ENCODE results near the gene FLNB. TPM values are rescaled to one million over a fixed set of nuclear protein-coding genes. Genes with fewer than 3 reads are reported as not detected.

Gene FLNB
- total and polyA plus RNA-seq, 2 of the 13 experiments (the other 11 are each of a cell fraction or from before 2014, with no cell fraction given): 106 to 130 TPM

DNA sequence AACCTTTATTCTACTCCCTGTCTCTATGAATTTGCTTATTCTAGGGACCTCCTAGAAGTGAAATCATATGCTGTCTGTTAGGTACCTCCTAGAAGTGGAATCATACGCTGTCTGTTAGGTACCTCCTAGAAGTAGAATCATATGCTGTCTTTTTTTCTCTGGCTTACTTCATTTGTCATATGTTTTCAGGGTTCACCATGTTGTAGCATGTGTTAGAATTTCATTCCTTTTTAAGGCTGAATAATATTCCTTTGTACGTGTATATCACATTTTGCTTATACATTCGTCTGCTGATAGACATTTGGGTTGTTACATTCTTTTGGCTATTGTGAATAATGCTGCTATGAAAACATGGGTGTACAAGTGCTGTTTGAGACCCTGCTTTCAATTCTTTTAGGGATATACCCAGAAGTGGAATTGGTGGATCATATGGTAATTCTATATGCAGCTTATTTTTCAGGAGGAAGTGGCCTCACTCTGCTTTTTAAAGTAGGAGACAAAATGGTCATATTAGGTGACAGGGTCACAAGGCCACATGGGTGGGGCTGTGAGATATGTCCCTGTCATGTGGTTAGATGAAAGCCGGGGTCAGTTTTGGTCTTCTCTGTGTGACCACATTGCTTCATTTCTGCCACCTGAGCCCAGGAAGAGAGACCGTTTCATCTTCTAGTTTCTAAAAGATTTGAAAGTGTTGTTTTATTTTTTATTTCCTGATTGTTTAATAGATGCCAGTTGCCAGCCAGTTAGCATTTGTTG is 76.7 kb downstream of the FLNB start (continued):
- TF ChIP-seq, protein P1, sequence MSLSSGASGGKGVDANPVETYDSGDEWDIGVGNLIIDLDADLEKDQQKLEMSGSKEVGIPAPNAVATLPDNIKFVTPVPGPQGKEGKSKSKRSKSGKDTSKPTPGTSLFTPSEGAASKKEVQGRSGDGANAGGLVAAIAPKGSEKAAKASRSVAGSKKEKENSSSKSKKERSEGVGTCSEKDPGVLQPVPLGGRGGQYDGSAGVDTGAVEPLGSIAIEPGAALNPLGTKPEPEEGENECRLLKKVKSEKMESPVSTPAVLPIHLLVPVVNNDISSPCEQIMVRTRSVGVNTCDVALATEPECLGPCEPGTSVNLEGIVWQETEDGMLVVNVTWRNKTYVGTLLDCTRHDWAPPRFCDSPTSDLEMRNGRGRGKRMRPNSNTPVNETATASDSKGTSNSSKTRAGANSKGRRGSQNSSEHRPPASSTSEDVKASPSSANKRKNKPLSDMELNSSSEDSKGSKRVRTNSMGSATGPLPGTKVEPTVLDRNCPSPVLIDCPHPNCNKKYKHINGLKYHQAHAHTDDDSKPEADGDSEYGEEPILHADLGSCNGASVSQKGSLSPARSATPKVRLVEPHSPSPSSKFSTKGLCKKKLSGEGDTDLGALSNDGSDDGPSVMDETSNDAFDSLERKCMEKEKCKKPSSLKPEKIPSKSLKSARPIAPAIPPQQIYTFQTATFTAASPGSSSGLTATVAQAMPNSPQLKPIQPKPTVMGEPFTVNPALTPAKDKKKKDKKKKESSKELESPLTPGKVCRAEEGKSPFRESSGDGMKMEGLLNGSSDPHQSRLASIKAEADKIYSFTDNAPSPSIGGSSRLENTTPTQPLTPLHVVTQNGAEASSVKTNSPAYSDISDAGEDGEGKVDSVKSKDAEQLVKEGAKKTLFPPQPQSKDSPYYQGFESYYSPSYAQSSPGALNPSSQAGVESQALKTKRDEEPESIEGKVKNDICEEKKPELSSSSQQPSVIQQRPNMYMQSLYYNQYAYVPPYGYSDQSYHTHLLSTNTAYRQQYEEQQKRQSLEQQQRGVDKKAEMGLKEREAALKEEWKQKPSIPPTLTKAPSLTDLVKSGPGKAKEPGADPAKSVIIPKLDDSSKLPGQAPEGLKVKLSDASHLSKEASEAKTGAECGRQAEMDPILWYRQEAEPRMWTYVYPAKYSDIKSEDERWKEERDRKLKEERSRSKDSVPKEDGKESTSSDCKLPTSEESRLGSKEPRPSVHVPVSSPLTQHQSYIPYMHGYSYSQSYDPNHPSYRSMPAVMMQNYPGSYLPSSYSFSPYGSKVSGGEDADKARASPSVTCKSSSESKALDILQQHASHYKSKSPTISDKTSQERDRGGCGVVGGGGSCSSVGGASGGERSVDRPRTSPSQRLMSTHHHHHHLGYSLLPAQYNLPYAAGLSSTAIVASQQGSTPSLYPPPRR (CRISPR knock-in tag; IDR thresholded peaks at IDR 0.05; ENCODE audit: borderline replicate concordance): no peak
- TF ChIP-seq ZNF766 (CRISPR knock-in tag; IDR thresholded peaks at IDR 0.05; ENCODE audit: borderline replicate concordance) (no peak), CREM (IDR thresholded peaks at IDR 0.05) (no peak), CREM (CRISPR knock-in tag; IDR thresholded peaks at IDR 0.05) (no peak), ZFP37 (CRISPR knock-in tag; IDR thresholded peaks at IDR 0.05; ENCODE audit: borderline replicate concordance) (no peak), KDM1A (CRISPR knock-in tag; IDR thresholded peaks at IDR 0.05) (no peak), MLLT10 (CRISPR knock-in tag; IDR thresholded peaks at IDR 0.05) (no peak), NR2F2 (IDR thresholded peaks at IDR 0.05; ENCODE audit: borderline replicate concordance, low read depth) (peak; percentile 61; the same call in 1 of the 2 replicates), TMF1 (CRISPR knock-in tag; IDR thresholded peaks at IDR 0.05; ENCODE audit: low read depth) (no peak), ZBTB38 (CRISPR knock-in tag; IDR thresholded peaks at IDR 0.05) (no peak), ZMYM4 (CRISPR knock-in tag; IDR thresholded peaks at IDR 0.05) (no peak), NR2F1 (CRISPR knock-in tag; IDR thresholded peaks at IDR 0.05) (peak in 1 of 2 experiments; percentile 49; a peak in 2 of 4 replicates), FOXP1 (IDR thresholded peaks at IDR 0.05) (no peak), FOXP1 (CRISPR knock-in tag; IDR thresholded peaks at IDR 0.05) (no peak), NR2C2 (CRISPR knock-in tag; IDR thresholded peaks at IDR 0.05; ENCODE audit: borderline replicate concordance) (no peak)
- TF ChIP-seq, protein P2, sequence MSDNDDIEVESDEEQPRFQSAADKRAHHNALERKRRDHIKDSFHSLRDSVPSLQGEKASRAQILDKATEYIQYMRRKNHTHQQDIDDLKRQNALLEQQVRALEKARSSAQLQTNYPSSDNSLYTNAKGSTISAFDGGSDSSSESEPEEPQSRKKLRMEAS (IDR thresholded peaks at IDR 0.05): 0 out of 2 replicates have a peak, but pooled peaks have one; percentile 23
- TF ChIP-seq, protein P3, sequence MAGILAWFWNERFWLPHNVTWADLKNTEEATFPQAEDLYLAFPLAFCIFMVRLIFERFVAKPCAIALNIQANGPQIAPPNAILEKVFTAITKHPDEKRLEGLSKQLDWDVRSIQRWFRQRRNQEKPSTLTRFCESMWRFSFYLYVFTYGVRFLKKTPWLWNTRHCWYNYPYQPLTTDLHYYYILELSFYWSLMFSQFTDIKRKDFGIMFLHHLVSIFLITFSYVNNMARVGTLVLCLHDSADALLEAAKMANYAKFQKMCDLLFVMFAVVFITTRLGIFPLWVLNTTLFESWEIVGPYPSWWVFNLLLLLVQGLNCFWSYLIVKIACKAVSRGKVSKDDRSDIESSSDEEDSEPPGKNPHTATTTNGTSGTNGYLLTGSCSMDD (CRISPR knock-in tag; IDR thresholded peaks at IDR 0.05): no peak
- TF ChIP-seq, protein P4, sequence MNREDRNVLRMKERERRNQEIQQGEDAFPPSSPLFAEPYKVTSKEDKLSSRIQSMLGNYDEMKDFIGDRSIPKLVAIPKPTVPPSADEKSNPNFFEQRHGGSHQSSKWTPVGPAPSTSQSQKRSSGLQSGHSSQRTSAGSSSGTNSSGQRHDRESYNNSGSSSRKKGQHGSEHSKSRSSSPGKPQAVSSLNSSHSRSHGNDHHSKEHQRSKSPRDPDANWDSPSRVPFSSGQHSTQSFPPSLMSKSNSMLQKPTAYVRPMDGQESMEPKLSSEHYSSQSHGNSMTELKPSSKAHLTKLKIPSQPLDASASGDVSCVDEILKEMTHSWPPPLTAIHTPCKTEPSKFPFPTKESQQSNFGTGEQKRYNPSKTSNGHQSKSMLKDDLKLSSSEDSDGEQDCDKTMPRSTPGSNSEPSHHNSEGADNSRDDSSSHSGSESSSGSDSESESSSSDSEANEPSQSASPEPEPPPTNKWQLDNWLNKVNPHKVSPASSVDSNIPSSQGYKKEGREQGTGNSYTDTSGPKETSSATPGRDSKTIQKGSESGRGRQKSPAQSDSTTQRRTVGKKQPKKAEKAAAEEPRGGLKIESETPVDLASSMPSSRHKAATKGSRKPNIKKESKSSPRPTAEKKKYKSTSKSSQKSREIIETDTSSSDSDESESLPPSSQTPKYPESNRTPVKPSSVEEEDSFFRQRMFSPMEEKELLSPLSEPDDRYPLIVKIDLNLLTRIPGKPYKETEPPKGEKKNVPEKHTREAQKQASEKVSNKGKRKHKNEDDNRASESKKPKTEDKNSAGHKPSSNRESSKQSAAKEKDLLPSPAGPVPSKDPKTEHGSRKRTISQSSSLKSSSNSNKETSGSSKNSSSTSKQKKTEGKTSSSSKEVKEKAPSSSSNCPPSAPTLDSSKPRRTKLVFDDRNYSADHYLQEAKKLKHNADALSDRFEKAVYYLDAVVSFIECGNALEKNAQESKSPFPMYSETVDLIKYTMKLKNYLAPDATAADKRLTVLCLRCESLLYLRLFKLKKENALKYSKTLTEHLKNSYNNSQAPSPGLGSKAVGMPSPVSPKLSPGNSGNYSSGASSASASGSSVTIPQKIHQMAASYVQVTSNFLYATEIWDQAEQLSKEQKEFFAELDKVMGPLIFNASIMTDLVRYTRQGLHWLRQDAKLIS (CRISPR knock-in tag; IDR thresholded peaks at IDR 0.05): no peak
- TF ChIP-seq, protein P5, sequence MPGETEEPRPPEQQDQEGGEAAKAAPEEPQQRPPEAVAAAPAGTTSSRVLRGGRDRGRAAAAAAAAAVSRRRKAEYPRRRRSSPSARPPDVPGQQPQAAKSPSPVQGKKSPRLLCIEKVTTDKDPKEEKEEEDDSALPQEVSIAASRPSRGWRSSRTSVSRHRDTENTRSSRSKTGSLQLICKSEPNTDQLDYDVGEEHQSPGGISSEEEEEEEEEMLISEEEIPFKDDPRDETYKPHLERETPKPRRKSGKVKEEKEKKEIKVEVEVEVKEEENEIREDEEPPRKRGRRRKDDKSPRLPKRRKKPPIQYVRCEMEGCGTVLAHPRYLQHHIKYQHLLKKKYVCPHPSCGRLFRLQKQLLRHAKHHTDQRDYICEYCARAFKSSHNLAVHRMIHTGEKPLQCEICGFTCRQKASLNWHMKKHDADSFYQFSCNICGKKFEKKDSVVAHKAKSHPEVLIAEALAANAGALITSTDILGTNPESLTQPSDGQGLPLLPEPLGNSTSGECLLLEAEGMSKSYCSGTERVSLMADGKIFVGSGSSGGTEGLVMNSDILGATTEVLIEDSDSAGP (CRISPR knock-in tag; IDR thresholded peaks at IDR 0.05; ENCODE audit: borderline replicate concordance): no peak
